Measurements from ENCODE around the gene ADORA2A. TPM values are rescaled to one million over a fixed set of nuclear protein-coding genes. Genes with fewer than 3 reads are reported as not detected.

The ADORA2A gene
- total RNA-seq, 1 experiment from 2014 or later, result 4.0 TPM

DNA sequence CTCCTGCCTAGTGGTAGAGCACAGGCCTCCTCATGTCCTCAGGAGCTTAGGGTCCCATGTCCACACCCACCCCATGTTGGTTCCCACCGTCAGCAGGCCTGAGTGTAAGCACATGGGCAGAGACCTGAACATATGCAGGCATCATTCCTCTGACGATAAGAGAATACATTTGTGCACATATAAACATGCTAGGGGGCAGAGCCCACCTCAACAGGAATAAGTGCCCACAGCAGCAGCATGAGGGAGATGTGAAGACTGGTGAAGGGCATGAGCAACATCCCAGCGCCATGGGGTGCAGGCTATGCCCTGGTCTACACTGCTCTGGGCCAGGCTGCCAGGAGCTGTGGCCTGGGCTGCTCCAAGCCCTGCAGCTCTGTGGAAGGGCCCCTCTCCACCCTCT, 16.9 kb downstream of the ADORA2A start:
- Histone ChIP-seq H3K36me3 (ENCODE audit: control insufficient read depth, insufficient read depth, low read length) (peaks cover 2% of the 10 kb centered on the region; the same call in 1 of the 2 replicates), H3K4me1 (no peaks in the 10 kb centered on the region), H3K27me3 (replicated peaks; ENCODE audit: control insufficient read depth, insufficient read depth, low read length) (no peaks in the 10 kb centered on the region), H3K4me3 (ENCODE audit: low read depth, low read length) (no peak overlapping the region), H3K9me3 (no peaks in the 10 kb centered on the region)
- H3K4me3 Mint-ChIP-seq (ENCODE audit: unreplicated experiment), result no peak overlapping the region
- no peaks in the 10 kb centered on the region for H3K4me1 Mint-ChIP-seq (ENCODE audit: low read depth, unreplicated experiment)
- H3K27me3 Mint-ChIP-seq (ENCODE audit: insufficient read depth, unreplicated experiment), result no peaks in the 10 kb centered on the region
- intact Hi-C loops (cut with micrococcal nuclease; ENCODE audit: unreplicated experiment), result no loop called here
- H3K36me3 Mint-ChIP-seq (ENCODE audit: insufficient read depth, unreplicated experiment), result peaks cover 20% of the 10 kb centered on the region
- no TSS peak for BruUV-seq (replicated peaks)
- ChIA-PET POLR2A (no interaction called here), CTCF (no interaction called here)
- TF ChIP-seq, protein P1, sequence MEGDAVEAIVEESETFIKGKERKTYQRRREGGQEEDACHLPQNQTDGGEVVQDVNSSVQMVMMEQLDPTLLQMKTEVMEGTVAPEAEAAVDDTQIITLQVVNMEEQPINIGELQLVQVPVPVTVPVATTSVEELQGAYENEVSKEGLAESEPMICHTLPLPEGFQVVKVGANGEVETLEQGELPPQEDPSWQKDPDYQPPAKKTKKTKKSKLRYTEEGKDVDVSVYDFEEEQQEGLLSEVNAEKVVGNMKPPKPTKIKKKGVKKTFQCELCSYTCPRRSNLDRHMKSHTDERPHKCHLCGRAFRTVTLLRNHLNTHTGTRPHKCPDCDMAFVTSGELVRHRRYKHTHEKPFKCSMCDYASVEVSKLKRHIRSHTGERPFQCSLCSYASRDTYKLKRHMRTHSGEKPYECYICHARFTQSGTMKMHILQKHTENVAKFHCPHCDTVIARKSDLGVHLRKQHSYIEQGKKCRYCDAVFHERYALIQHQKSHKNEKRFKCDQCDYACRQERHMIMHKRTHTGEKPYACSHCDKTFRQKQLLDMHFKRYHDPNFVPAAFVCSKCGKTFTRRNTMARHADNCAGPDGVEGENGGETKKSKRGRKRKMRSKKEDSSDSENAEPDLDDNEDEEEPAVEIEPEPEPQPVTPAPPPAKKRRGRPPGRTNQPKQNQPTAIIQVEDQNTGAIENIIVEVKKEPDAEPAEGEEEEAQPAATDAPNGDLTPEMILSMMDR (IDR thresholded peaks at IDR 0.05; ENCODE audit: insufficient read depth in 1 of 2, low read depth in 1 of 2, low read length in 1 of 2, severe bottlenecking in 1 of 2, unreplicated experiment in 1 of 2), result no peak
- DNase-seq, result no peak
- H3K9me3 Mint-ChIP-seq (ENCODE audit: unreplicated experiment), result no peaks in the 10 kb centered on the region
- H3K27ac Mint-ChIP-seq (ENCODE audit: unreplicated experiment), result no peak overlapping the region

DNA sequence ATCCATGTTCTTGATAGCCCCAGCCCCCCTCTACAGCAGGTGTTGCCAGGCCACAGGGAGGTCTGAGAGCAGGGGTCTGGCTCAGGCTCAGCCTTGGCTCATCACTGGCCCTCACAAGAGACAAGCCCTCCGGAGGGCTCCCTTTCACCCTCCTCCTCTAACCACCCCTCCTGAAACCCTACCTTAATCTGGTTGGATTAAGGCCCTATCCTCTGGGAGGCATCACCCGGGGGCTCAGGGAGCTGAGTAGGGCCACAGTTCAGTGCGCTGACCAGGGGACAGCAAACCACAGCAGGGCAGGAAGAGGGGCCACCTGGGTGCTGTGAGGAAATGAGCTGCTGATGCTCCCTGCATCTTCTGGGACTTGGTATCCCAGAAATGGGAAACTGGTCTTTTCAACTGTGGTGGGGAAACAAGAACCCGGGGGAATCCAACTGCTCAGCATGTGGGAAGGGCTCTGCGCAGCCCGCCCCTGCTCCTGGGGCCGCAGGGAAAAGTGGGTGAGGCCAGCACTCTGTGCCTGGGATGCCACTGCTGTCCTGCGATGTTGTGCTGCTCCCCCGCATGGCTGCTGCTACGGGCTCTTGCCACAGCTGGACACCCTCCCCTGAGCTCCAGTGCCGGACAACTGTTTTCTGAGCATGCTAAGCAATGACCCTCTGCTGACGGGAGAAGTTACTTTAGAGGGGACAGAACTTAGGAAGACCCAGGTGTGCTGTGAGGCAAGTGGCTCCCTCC, 17.5 kb downstream of the ADORA2A start:
- no peaks in the 10 kb centered on the region for H3K27me3 ChIP-seq (replicated peaks; ENCODE audit: control insufficient read depth, insufficient read depth, low read length)
- peaks cover 27% of the 10 kb centered on the region for H3K36me3 Mint-ChIP-seq (ENCODE audit: insufficient read depth, unreplicated experiment)
- no peaks in the 10 kb centered on the region for H3K4me1 ChIP-seq
- POLR2A ChIA-PET, result no interaction called here
- DNase-seq, result no peak
- no peak overlapping the region for H3K4me3 ChIP-seq (ENCODE audit: low read depth, low read length)
- no peak overlapping the region for H3K4me3 Mint-ChIP-seq (ENCODE audit: unreplicated experiment)
- peaks cover 3% of the 10 kb centered on the region; the same call in 1 of the 2 replicates for H3K36me3 ChIP-seq (ENCODE audit: control insufficient read depth, insufficient read depth, low read length)
- CTCF ChIA-PET, result no interaction called here
- H3K27me3 Mint-ChIP-seq (ENCODE audit: insufficient read depth, unreplicated experiment), result no peaks in the 10 kb centered on the region
- no peak overlapping the region for H3K27ac Mint-ChIP-seq (ENCODE audit: unreplicated experiment)
- TF ChIP-seq, protein P1 (IDR thresholded peaks at IDR 0.05; ENCODE audit: insufficient read depth in 1 of 2, low read depth in 1 of 2, low read length in 1 of 2, severe bottlenecking in 1 of 2, unreplicated experiment in 1 of 2), result no peak
- no peaks in the 10 kb centered on the region for H3K9me3 ChIP-seq
- H3K4me1 Mint-ChIP-seq (ENCODE audit: low read depth, unreplicated experiment), result peaks cover 6% of the 10 kb centered on the region
- H3K9me3 Mint-ChIP-seq (ENCODE audit: unreplicated experiment), result no peaks in the 10 kb centered on the region
- no TSS peak for BruUV-seq (replicated peaks)
- intact Hi-C loops (cut with micrococcal nuclease; ENCODE audit: unreplicated experiment), result no loop called here

DNA sequence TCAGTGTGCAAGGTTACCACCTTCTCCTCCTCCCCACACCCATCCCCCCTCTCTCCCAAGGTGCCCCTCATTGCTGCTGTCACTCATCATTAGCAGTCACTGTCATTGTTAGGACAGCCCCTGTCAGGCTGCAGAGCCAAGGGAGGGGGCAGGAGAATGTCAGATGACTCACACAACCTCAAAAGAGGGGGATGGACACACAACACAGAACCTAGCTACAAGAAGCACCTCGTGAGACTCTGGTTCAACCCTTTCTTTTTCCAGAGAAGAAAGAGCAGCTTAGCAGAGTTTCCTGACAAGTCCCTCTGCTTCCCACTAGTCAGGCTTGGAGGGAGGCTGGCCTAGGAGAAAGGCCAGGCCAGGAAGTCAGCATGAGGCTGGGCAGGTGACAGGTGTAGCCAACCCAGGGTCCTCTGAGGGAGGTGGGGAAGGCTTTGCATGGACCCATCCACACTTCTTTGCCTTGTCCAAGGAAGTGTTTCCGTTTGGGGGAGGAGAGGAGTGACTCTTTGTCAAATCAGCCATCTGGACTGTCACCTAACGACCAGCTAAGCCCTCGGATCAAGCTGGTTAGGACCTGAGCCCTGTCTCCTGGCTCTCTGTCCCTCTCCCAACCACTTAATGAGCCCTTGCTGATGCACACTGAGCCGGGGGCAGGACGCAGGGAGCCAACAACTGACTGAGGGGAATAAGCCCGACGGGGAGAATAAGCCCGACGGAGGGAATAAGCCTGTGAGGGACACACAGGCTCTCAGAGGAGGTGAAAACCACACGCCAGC, 18.3 kb downstream of the ADORA2A start:
- H3K4me1 ChIP-seq, result no peaks in the 10 kb centered on the region
- peaks cover 30% of the 10 kb centered on the region for H3K36me3 Mint-ChIP-seq (ENCODE audit: insufficient read depth, unreplicated experiment)
- peaks cover 7% of the 10 kb centered on the region for H3K4me1 Mint-ChIP-seq (ENCODE audit: low read depth, unreplicated experiment)
- no peaks in the 10 kb centered on the region for H3K9me3 ChIP-seq
- peaks cover 4% of the 10 kb centered on the region; the same call in 1 of the 2 replicates for H3K36me3 ChIP-seq (ENCODE audit: control insufficient read depth, insufficient read depth, low read length)
- no peak overlapping the region for H3K27ac Mint-ChIP-seq (ENCODE audit: unreplicated experiment)
- TF ChIP-seq, protein P1 (IDR thresholded peaks at IDR 0.05; ENCODE audit: insufficient read depth in 1 of 2, low read depth in 1 of 2, low read length in 1 of 2, severe bottlenecking in 1 of 2, unreplicated experiment in 1 of 2), result no peak
- no peak overlapping the region for H3K4me3 Mint-ChIP-seq (ENCODE audit: unreplicated experiment)
- ChIA-PET CTCF (no interaction called here), POLR2A (no interaction called here)
- DNase-seq, result no peak
- no peaks in the 10 kb centered on the region for H3K9me3 Mint-ChIP-seq (ENCODE audit: unreplicated experiment)
- no TSS peak for BruUV-seq (replicated peaks)
- H3K4me3 ChIP-seq (ENCODE audit: low read depth, low read length), result no peak overlapping the region
- intact Hi-C loops (cut with micrococcal nuclease; ENCODE audit: unreplicated experiment), result no loop called here
- no peaks in the 10 kb centered on the region for H3K27me3 Mint-ChIP-seq (ENCODE audit: insufficient read depth, unreplicated experiment)
- H3K27me3 ChIP-seq (replicated peaks; ENCODE audit: control insufficient read depth, insufficient read depth, low read length), result no peaks in the 10 kb centered on the region

Data from Caco-2 (cell line).